Loucy (cell line): ENCODE measurements around the gene CIITA.

Experiments
- CTCF ChIP-seq: fragments of 200-600 bp; sonication (generic); conservative IDR thresholded peaks from 2 replicates; pipeline ENCODE4 v1.5.1; 2014; ENCODE audit warnings: mild to moderate bottlenecking, antibody characterized with exemption, low read length
- EZH2phosphoT487 ChIP-seq: fragments of 200-600 bp; IDR thresholded peaks from 2 replicates; pipeline ENCODE4 v1.6.1; 2018; ENCODE audit warnings: antibody characterized with exemption, mild to moderate bottlenecking, moderate library complexity, borderline replicate concordance

GRCh38 chr16:10946308-10946707, 69.3 kb downstream of the CIITA start:
- no peak for TF ChIP-seq CTCF
- TF ChIP-seq EZH2phosphoT487, result no peak
